ENCODE measurements around the gene TINAG.

Gene TINAG

DNA sequence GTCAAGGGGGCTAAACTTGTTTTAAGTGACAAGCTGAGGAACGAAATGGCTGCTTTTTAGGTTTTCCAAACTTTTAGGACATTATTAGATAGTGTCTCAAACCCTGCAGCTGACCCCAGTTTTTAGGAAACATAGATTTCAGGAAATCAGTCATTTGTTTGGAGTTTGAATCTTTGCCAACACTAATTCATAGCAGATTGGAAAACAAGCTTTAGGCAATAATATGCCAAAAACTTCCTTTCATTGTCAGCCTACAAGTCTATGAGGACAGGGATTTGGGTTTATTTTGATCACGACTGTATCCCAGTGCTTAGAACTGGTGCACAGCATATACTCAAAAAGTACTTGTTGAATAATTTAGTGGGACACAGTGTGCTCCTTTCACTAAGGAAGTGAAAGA, 123.2 kb downstream of the TINAG start:
- DNase-seq: peak; percentile 51

Data from fibroblast of skin of scalp (primary cell).